Type B pancreatic cell (in vitro differentiated cells): ENCODE measurements around the gene AMELX. TPM values are rescaled to one million over a fixed set of nuclear protein-coding genes. Genes with fewer than 3 reads are reported as not detected.

Source experiments
- DNase-seq: peaks from one replicate; pipeline ENCODE4 v3.0.0; 2021; ENCODE audit warnings: mixed read lengths; ENCODE audit not compliant: unreplicated experiment; ENCODE audit errors: extremely low spot score
- H3K27ac Mint-ChIP-seq: 2 replicates; pipeline ENCODE4 v1.8.0; 2021; ENCODE audit warnings: mild to moderate bottlenecking, mixed read lengths
- H3K27me3 Mint-ChIP-seq: 2 replicates; pipeline ENCODE4 v1.8.0; 2021; ENCODE audit warnings: mixed read lengths
- H3K36me3 Mint-ChIP-seq: 2 replicates; pipeline ENCODE4 v1.8.0; 2021; ENCODE audit warnings: mixed read lengths
- H3K4me1 Mint-ChIP-seq: one replicate; pipeline ENCODE4 v1.8.0; 2021; ENCODE audit warnings: mixed read lengths; ENCODE audit not compliant: unreplicated experiment
- H3K4me3 Mint-ChIP-seq: 2 replicates; pipeline ENCODE4 v1.8.0; 2021; ENCODE audit warnings: mild to moderate bottlenecking, mixed read lengths
- H3K9me3 Mint-ChIP-seq: 2 replicates; pipeline ENCODE4 v1.8.0; 2021; ENCODE audit warnings: mixed read lengths
- CTCF ChIP-seq: fragments of 200-600 bp; sonication (generic); conservative IDR thresholded peaks from 2 replicates; pipeline ENCODE4 v1.5.0; 2021; ENCODE audit warnings: antibody characterized with exemption, mild to moderate bottlenecking
- total RNA-seq: library from RNA; stranded (reverse); gene quantifications from 2 replicates; pipeline ENCODE4 v1.2.1, GENCODE V29; 2021; ENCODE audit warnings: low replicate concordance

Gene AMELX
- total RNA-seq, 1 donor from 2014 or later, result not detected

DNA sequence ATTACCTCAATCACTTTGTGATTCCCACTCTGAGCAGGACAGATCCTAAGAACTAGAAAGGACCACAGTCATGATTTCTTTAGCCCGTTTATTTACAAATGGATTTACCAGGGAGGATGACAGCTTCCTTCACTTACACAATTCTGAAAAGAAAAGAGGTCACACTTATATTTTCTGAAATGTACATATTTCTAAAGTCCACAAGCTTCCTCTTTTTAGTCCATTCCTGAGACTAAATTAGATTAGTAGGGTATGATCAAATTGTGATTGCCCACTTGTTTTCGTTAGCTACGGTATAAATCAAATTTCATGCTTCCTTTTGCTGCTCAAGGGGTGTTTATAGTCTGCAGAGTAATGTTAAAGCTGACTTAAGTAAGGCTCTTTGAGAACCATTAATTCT lies 7.6 kb upstream of the AMELX start:
- TF ChIP-seq CTCF, result no peak
- Mint-ChIP-seq H3K27me3 (no peaks in the 10 kb centered on the region), H3K4me1 (no peaks in the 10 kb centered on the region), H3K36me3 (no peaks in the 10 kb centered on the region), H3K9me3 (peaks cover 6% of the 10 kb centered on the region), H3K4me3 (no peak overlapping the region), H3K27ac (no peak overlapping the region)
- DNase-seq, result no peak

GRCh38 chrX:11287505-11287904 lies 5.7 kb upstream of the AMELX start:
- no peak for TF ChIP-seq CTCF
- Mint-ChIP-seq H3K4me3 (no peak overlapping the region), H3K4me1 (no peaks in the 10 kb centered on the region), H3K36me3 (no peaks in the 10 kb centered on the region), H3K9me3 (peaks cover 6% of the 10 kb centered on the region), H3K27ac (no peak overlapping the region), H3K27me3 (no peaks in the 10 kb centered on the region)
- DNase-seq, result no peak

DNA sequence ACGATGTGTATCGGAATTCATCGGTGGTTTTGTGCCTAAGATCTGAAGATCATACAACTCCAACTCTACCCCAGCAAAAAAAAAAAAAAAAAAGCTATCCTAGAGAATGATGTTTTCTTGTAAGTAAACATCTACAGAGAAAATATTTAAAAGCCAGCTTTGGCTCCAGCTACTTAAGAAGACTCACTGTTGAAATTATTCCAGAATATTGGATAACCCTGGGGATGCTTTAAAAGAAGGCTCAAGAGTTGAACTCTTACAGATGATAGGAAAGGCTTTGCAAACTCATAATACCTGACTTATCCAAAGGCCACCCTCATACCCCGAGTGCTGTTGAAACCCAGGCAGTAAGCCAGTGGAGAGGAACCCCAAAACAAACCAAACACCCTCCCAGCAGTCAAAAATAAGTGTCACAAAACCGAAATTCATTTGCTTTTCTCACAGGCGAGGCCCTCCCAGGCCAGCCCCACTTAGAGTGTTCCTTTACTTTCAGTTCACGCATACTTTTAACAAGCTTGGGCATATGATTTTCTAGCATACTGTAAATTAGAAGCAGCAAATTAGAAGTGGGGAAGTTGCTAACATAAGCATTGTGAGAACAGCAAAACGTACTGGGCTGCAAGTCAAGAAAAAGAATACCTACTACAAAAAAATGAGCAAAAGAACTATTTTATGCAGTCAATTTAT lies 2.7 kb upstream of the AMELX start:
- TF ChIP-seq CTCF, result no peak
- no peak for DNase-seq
- Mint-ChIP-seq H3K9me3 (peaks cover 6% of the 10 kb centered on the region), H3K36me3 (no peaks in the 10 kb centered on the region), H3K4me3 (no peak overlapping the region), H3K4me1 (no peaks in the 10 kb centered on the region), H3K27me3 (no peaks in the 10 kb centered on the region), H3K27ac (no peak overlapping the region)

DNA sequence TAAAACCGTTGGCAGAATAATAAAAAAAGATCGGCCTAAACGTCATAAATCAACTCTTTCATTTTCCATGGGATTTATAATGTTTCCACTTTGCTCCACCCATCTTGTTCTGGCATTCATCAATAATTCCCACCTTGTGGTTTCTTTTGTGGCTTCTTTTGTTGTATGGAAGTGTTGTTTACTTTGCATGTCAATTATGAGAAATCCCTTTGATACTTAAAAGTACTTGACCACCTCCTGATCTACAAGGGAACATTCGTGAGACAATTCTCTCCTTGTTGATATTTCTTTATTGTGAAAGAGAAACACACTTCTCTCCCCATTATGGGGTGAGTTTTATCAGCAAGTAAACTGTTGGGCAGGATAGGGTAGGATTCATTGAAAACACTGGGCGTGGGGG lies 2.8 kb downstream of the AMELX start:
- Mint-ChIP-seq H3K27me3 (no peaks in the 10 kb centered on the region), H3K4me1 (no peaks in the 10 kb centered on the region), H3K4me3 (no peak overlapping the region), H3K36me3 (no peaks in the 10 kb centered on the region), H3K9me3 (no peaks in the 10 kb centered on the region), H3K27ac (no peak overlapping the region)
- TF ChIP-seq CTCF, result no peak
- DNase-seq, result no peak

GRCh38 chrX:11298600-11298999 lies 5.4 kb downstream of the AMELX start:
- Mint-ChIP-seq H3K27ac (no peak overlapping the region), H3K4me3 (no peak overlapping the region), H3K9me3 (no peaks in the 10 kb centered on the region), H3K36me3 (no peaks in the 10 kb centered on the region), H3K4me1 (no peaks in the 10 kb centered on the region), H3K27me3 (no peaks in the 10 kb centered on the region)
- TF ChIP-seq CTCF, result no peak
- DNase-seq, result no peak

DNA sequence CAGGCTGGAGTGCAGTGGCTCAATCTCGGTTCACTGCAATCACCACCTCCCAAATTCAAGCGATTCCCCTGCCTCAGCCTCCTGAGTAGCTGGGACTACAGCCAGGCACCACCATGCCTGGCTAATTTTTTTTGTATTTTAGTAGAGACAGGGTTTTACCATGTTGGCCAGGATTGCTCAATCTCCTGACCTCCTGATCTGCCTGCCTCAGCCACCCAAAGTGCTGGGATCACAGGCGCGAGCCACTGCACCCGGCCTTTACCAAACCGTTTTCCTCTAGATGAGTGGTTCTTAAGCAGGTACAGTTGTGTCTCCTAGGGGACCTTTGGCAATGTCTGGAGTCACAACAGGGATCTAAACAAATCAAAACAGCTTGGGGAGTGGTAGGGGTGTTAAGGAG lies 11.6 kb downstream of the AMELX start:
- Mint-ChIP-seq H3K4me3 (no peak overlapping the region), H3K27ac (no peak overlapping the region), H3K4me1 (no peaks in the 10 kb centered on the region), H3K27me3 (no peaks in the 10 kb centered on the region), H3K9me3 (no peaks in the 10 kb centered on the region), H3K36me3 (no peaks in the 10 kb centered on the region)
- no peak for TF ChIP-seq CTCF
- DNase-seq, result no peak
